Activated naive CD4-positive, alpha-beta T cell (primary cell): Measurements from ENCODE around the gene TFPI2.
"Not testable (repeated sequence)": the region's sequence is repeated elsewhere in the genome, so short reads cannot be mapped to it uniquely, and the experiment has no call there.

Experiments
- DNase-seq, 4 experiments: peaks; one replicate each; lab custom pipeline; 2025; lab: John Stamatoyannopoulos, UW

The TFPI2 gene

DNA sequence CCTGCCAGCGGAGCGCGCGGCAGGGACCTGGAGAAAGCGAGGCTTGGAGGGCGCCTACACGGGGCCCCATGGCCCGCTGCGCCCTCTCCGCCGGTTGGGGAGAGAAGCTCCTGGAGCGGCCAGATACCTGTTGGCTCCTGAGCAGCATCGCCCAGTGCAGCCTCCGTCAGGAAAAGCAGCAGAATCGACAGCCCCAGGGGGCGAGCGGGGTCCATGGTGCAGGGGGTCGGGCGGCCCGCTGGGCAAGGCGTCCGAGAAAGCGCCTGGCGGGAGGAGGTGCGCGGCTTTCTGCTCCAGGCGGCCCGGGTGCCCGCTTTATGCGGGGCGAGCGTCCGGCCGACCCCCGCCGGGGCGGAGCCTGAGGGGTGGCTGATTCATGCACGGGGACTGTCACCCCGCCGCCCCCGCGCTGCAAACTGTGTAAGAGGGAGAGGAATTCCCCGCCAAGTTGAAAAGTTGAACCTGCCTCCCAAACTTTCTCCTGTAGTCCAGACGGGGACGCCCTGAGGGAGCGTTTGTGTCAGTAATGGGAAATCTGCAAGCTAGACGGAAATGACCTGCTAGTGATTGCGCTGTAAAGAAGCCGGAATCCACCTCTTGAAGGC lies at the start of gene TFPI2:
TFPI2 (minus strand) TSS at position 290 of the 605 bp plus-strand sequence; CDS start at position 215, 75 bp downstream.
- no peak for DNase-seq

DNA sequence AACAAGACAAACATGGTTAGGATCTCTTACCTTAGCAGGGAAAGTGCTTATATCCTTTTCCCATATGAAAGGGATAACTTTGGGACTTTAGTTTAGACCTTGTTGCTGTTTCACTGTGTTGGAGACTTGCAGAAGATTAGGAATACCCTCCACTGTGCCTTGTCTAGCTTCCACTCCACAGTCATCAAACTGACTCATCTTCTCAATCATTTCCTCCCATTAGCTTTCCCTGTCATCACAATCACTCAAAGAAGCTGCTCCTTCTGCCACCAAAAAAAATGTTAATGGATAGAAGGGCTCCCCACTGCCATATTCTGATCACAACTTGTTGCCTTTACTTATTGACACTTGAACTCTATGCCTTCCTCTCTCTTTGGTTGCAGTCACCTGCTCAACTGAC lies 47.7 kb upstream of the TFPI2 start:
- DNase-seq, result no peak

DNA sequence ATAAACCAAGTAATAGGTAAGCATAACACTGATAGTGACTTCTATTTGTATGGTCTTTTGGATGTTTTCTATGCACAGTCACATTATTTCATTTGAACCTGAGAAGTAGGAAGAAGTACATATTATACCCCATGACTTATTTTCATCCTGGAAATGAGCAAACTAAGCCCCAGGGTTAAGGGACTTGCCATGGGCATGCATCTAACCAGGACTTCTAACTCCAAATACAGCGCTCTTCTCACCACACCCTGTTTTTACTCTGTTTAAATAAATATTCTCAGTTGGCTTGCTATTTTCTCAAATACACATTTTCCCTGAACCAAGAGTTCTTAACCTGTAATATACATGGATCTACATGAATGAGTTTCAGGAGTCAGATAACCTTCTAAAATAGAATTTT lies 47.3 kb upstream of the TFPI2 start:
- no peak for DNase-seq

DNA sequence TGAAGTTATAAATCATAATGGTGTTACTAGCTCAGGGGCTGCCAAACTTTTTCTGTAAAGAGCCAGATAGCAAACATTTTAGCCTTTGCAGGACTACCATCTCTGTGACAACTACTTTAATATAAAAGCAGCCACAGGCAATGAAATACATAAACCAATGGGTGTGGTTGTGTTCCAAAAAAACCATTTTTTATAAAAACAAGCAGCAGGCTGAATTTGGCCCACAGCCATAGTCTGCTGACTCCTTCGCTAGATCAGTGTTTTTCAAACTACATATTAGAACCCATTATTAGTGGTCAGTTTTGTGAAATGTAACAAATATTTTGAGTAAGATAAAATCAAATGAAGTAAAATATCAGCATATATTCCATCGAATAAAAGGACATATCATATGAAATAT lies 44.5 kb upstream of the TFPI2 start:
- no peak for DNase-seq

DNA sequence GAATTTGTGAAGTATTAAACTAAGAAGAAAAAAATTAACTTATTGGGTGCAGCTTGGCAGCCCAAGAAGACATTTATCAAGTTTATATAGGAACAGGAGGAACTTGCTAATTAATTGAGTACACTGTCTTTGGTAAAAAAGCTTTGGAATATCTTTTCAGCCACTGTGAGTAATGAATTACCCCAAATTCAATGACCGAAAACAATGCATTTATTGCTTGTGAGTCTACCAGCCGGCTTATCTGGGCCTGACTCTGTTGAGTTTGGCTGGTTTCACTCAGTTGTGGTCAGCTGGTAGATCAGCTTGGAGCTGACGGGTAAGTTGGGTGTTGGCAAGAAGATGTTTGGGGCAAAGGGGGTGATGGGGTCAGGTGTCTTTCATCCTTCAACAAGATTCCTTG lies 42.6 kb upstream of the TFPI2 start:
- no peak for DNase-seq

DNA sequence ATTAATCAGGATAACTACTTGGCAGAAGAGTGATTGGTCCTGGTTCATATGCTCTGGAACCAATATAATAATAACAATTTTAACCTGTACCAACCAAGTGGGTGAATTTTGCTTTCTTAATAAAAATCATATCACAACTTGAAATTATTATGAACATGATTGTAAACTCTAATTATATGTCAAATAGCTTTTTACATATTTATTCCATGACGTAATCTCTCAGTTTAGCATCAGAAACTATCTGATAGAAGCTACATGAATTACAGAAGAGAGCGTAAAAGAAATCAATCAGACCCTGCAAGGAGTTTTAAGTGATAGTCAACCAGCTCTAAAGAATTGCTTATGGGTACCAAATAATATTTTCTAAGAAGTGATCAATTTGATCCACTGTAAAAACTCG lies 41.1 kb upstream of the TFPI2 start:
- no peak for DNase-seq

DNA sequence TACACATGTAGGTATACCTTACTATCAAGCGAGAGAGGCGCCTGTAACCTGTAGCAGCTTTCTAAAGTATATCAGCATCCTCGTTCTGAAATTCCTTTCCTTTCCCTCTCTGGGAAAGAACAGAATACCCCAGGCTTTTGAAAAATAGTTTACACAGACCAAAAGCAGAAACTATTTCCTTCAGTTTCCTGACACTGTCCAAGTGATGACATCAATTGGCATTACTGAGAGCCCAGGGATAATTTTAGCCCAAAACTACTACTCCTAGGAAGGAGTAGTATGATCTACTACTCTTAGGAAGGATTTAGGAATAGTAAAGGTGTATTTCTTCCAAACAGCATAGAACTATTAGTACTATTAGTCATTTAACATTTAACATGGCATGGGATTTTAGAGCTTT lies 37.0 kb upstream of the TFPI2 start:
- DNase-seq, result no peak

- DNase-seq, result no peak
Observed at GRCh38 chr7:93926800-93927199, 36.2 kb upstream of the TFPI2 start.

DNA sequence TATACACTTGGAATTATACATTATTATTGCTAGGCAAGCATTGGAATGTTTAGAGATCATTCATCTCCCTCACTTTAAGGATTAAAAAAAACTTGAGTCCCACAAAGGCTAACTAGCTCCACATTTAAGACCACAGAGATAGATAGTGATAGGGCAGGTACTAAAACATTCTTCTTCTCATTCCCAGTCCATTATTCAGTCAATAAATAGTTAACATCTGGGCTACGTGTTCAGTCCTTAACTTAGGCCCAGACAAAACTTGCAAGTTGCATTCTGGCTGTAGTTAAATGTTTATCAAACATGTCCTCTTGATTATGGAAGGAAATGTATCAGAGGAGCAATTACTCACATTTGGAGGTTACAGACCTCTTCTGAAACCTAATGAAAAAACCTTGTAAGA lies 33.4 kb upstream of the TFPI2 start:
- no peak for DNase-seq

- DNase-seq, result no peak
Observed at GRCh38 chr7:93923296-93923695, 32.7 kb upstream of the TFPI2 start.

GRCh38 chr7:93921607-93922566 lies 31.3 kb upstream of the TFPI2 start, which contains the start of gene GNG11:
Gene GNG11, plus strand, starts transcription at chr7:93921735. Its CDS starts 403 bp downstream, at chr7:93922138.
- DNase-seq, result peak in 2 of 4 experiments; percentile 1

GRCh38 chr7:93921186-93921585 lies 30.6 kb upstream of the TFPI2 start:
- no peak for DNase-seq

DNA sequence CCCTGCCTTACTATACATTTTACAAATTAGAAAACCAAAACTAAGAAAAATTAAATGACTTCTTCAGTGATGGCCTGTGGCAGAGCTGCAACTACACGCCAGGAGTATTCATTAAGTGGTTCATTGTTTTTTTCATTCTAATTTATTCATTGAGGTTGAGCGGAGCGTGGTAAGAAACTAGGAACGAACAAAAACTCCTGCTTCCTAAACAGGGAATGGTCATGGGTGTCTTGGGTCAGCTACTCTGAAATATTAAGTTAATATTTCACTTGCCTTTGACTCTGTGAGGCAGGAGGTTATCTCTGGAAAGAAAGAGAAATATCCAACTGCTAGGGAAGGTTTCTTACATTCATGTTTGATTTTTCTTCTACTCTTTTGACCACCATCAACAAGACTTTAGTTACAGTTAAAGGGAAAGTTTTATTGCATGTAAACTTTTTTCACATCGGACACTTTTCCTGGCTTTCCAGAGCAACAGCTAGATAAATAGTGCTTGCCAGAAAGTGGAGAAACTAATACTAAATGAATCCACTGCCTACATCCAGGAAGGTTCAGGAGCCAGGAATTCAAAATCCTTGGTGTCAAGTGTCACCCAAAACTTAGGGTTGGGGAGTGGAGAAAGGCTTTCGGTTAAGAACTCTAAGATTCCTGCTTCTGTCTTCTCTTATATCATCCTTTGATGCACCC lies 30.1 kb upstream of the TFPI2 start:
- no peak for DNase-seq

- DNase-seq, result not testable (repeated sequence)
Observed at GRCh38 chr7:93916315-93916714, 25.8 kb upstream of the TFPI2 start.

- not testable (repeated sequence) for DNase-seq
Observed at GRCh38 chr7:93915888-93916287, 25.3 kb upstream of the TFPI2 start.

GRCh38 chr7:93915206-93915842 lies 24.8 kb upstream of the TFPI2 start:
- DNase-seq, result not testable (repeated sequence)

DNA sequence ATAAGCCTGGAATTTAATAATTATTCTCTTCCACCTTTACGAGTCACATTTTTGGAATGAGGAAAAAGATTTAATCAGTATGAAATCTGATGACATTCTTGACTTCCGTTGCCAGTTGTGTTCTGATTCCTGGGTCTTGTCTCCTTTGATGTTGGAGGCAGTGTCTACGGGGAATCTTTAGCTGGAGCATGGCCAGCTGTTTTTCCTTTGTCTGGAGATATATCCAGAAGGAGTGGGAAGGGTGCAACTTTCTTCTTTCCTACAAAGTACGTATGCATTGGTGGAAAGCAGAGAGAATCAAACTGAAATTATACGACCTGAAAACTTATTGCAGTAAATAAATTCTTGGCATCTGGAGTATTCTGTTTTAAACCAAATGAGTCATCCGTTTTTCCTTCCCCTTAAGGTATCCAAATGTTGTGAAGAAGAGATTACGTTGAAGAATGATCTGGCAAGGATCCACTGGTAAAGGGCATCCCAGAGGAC lies 24.1 kb upstream of the TFPI2 start:
- DNase-seq, result no peak

- no peak for DNase-seq
Observed at GRCh38 chr7:93913197-93913596, 22.6 kb upstream of the TFPI2 start.

GRCh38 chr7:93911661-93912060 lies 21.1 kb upstream of the TFPI2 start:
- DNase-seq, result not testable (repeated sequence)

DNA sequence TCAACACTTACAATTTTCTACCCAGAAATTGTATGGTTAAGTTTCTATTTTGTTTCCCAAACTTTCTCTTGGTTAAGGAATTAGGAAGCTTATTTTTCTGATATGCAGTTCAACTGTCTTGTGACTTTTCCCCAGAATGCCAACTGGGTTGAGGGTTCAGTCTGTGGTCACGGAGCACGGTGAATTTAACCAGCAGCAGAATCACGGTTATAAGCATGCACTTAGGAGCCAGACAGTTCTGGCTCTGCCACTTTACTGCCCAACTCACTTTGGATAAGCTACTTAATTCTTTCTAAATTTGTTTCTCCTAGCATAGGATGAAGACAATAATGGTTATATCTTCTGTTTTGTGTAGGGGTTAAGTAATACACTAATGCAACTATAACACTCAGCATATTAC lies 20.7 kb upstream of the TFPI2 start:
- not testable (repeated sequence) for DNase-seq

GRCh38 chr7:93910076-93910994 lies 19.8 kb upstream of the TFPI2 start:
- DNase-seq, result no peak
